ENCODE measurements around the gene CHPF2.

CHPF2 gene

GRCh38 chr7:151247611-151248345 lies 15.5 kb downstream of the CHPF2 start:
- peak; percentile 63 for DNase-seq

DNA sequence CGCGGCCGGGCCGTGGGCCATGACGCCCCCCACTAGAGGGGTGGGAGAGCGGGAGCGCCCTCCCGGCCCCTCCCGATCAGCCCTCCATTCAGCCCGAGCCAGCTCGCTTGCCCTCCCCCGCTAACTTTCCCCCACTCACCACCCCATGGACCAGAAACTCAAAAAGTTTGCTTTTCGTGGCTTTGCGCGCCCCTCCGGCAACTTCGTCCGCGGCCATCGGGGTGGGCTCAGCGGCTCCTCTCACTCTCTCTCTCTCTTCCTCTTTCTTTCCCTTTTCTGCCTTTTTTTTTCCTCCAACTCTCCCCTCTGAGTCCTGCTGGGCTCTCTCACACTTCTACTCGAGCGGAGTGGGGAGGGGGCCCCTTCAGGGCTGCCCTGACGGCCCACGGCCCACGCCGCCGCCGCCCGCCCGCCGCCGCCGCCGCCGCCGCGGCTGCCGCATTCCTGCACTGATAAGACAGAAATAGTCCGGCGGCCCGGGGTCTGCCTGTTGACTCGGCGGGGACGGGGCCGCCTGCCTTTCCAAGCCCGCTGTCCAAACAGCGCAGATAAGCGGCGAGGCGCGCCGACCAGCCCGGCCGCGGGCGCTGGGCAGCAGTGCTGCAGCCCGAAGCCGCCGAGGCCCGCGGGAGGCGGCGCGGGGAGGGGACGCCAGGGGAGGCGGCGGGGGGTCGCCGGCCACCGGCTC lies 16.2 kb downstream of the CHPF2 start, which contains the start of gene SMARCD3:
Gene SMARCD3 (minus strand): TSS at position 349 of the 688 bp plus-strand sequence. CDS start 132 bp downstream, at position 217.
- peak; percentile 87 for DNase-seq

GRCh38 chr7:151249034-151249731 lies 16.9 kb downstream of the CHPF2 start:
- DNase-seq, result peak; percentile 82

DNA sequence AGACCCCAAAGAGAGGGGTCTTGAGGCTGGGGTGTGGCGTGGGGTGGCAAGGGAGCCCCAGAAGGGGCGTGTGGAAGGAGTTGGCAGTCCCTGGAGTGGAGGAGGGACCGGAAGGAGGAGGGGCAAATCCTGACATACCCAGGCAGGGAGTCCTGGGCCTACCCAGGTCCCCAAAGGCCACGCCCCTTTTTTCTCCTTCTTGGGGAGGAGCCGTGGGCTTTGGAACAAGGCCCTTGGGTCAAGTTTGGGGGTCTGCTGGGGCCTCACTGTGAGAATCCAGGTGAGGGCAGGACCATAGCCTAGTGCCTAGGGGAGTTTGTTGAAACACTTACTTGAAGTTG lies 17.4 kb downstream of the CHPF2 start:
- peak; percentile 77 for DNase-seq

DNA sequence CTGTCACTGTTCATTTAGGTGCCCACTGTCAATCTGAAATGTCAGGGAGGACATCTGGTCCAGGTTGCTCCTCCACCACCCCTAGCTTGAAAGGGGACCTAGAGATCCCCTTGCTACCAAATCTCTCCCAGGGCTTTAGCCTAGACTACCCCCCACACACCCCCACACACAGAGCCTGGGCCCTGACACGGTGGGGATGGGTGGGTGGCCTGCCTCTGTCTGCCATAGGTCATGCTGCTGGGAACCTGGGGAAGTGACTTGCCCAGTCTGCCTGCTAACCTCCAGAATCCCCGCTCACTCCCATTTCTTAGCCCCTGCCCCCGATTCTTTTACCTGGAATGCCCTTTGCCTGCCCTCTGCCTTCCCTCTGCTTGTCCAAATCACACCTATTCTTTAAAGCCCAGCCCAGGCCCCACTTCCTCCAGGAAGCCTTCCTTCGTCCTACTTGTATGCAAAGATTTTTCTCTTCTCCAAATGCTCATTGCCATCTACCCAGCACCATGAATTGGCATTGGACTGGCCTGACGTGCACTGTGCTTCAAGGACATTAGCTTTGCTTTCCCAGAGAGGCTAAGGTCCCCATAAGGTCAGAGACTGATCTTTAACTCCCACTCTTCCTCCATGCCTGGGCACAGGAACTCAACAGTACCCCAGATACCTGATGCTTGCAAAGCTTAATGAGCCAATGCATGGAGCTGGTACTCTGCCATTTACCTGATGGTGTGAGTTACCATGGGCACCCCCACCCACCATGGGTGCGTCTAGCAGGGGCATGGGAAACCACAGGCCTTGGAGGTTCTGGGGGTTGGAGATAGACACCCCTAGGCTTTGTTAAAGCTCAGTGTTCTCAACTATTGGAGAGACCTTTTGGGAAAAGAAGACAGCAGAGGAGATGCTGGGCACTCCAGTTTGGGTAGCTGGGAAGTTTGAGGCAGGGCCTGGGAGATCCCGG lies 18.2 kb downstream of the CHPF2 start:
- DNase-seq, result no peak

GRCh38 chr7:151251328-151251688 lies 19.0 kb downstream of the CHPF2 start:
- peak; percentile 79 for DNase-seq

DNA sequence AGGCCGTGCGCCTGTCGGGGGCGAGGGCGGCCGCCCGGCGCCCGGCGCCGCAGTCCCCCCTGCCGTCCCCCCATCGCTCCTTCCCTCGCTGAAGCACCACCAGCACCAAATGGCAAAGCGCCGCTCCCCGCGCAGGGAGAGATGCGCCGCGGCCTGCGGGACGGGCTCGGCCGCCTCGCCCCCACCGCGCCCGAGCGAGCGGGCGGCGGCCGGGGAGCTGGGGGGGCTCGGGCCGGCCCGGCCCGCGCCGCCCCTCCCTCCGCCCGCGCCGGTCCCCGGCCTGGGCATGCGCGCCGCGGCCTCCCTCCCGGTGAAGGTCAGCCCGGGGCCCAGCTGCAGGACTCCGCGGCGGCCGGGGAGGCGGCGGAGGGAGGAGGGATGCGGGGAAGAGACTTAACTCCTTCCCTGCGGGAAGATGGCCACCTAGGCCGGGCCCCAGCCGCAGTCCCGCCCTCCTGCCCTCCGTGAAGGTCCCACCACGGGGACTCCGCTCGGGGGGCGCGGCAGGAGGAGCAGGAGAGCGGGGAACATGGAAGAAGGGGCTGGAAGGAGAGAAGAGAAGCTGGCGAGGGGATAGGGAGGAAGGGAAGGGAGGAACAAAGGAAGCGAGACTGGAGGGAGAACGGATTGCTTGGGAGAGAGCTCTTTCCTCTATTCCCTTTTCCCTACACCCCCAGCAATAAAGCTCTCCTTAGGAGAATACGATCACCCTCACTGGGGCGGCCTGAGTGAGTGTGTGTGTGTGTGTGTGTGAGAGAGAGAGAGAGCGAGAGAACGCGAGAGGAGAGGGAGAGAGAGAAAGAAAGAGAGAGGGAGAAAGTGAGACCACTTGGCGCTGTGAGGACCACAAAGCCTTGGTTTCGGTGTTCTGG lies 19.6 kb downstream of the CHPF2 start:
- peak; percentile 92 for DNase-seq

DNA sequence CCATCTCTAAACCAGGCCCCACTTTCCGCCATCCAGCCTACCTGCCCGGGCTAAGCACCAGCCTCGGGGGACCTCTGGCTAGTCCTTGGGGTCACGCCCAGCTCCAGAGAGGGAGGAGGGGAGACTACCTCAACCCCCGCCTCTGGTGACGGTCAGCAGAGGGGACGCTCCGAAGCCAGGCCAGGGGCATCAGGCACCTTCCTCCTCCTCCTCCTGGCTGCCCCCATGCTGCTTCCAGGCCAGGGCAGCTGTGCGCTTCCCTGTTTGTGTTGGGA lies 20.2 kb downstream of the CHPF2 start:
- no peak for DNase-seq

DNA sequence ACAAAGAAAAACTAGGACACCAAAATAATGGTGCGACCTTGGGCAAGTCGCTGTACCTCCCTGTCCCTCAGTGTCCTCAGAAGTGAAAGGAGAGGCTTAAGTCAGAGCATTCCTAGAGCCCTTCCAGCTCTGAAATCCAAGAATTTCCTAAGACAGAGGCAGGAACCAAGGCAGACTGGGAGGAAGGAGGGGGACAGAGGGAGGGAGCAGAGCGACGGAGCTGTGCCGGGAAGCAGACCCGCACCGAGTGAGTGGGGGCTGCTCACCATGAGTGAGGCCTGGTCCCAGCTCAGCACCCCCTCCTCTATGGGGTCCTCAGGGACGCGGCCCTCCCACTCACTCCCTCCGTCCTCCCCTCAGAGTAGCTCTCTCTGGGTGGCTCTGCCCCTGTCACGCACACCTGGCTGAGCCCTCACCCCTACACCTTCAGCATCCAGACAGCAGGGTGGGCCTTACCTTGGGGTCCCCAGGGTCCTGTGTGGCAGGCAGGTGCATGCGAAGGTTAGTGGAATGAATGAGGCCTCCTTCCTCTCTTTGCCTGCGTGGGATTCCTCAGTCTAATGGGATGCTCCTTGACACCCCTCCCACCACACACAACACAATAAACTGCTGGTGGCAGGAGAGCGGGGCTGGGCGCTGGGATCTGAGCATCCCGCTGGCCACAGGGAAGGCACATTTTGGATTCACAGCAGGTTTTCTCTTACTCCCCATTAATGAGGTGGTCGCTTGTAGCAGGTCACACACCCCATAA lies 20.9 kb downstream of the CHPF2 start:
- DNase-seq, result no peak

GRCh38 chr7:151254316-151254715 lies 22.0 kb downstream of the CHPF2 start:
- DNase-seq, result no peak

DNA sequence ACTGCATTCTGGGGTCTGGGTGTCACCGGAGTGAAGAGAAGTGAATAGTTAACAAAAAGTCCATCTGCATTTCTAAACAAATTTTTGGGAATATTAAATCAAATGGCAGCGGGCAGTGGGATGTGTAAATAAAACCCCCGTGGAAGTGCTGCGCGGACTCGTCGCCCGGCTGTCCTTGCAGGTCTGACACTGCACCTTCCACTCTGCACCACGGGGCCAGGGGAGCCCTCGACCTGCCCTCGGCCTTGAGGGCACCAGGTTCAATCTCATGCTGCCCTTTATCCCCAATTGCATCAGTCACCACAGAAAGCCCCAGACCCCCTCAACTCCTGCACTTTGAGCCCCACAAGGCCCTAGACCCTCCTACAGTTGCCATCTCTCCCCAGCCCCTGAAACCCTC lies 22.6 kb downstream of the CHPF2 start:
- no peak for DNase-seq

GRCh38 chr7:151255390-151255789 lies 23.1 kb downstream of the CHPF2 start:
- DNase-seq, result no peak

- DNase-seq, result no peak
Observed at GRCh38 chr7:151256410-151257045, 24.2 kb downstream of the CHPF2 start.

DNA sequence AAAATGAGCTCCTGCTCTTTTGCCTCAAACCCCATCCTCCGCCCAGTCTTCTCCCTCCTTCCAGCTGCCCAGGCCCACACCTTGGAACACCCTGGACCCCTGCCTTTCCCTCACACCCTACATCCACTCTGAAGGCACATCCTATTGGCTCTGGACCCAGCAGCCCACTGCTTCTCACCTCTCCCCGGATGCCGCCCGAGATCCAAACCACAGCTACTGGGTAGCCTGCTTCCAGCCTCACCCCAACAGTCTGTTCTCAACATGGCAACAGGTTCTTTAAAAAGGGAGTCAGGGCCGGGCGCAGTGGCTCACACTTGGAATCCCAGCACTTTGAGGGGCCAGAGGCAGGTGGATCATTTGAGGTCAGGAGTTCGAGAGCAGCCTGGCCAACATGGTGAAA lies 25.7 kb downstream of the CHPF2 start:
- DNase-seq, result no peak

GRCh38 chr7:151260471-151260870 lies 28.2 kb downstream of the CHPF2 start:
- DNase-seq, result no peak

GRCh38 chr7:151260883-151261282 lies 28.6 kb downstream of the CHPF2 start:
- DNase-seq, result no peak

DNA sequence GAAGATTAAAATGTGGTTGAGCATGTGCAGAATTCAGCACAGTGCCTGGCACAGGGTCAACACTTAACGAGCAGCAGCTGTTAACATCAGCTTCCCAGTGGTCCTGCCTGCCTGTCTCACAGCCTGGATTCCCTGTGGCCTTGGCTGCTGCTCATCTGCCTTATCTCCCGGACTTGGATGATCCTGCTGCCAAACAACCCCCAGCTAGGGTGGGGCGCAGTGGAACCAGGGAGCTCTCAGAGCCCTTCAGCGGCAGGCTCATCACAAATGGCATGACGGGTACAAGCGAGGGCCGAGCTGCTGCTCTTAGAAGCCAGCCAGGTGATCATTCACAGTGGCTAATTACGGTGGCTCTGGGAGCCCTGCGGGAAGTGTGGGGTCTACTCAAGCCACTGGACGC lies 29.2 kb downstream of the CHPF2 start:
- DNase-seq, result no peak

- no peak for DNase-seq
Observed at GRCh38 chr7:151264615-151265014, 32.3 kb downstream of the CHPF2 start.

- DNase-seq, result no peak
Observed at GRCh38 chr7:151265351-151265931, 33.2 kb downstream of the CHPF2 start.

GRCh38 chr7:151269511-151269910 lies 37.2 kb downstream of the CHPF2 start:
- DNase-seq, result no peak

All from right hindlimb (tissue), 1 donor.